Activated CD8-positive, alpha-beta memory T cell treated with anti-CD3 and anti-CD28 coated beads, Interleukin-2, amount 50 U/mL, for 4 hours (primary cell): ENCODE measurements around the gene SLC25A22.

ENCODE experiments used
- DNase-seq: peaks from one replicate; pipeline ENCODE4 v3.0.0-alpha.2; 2020

The SLC25A22 gene

GRCh38 chr11:821512-822371 lies 23.7 kb upstream of the SLC25A22 start:
- DNase-seq: no peak

DNA sequence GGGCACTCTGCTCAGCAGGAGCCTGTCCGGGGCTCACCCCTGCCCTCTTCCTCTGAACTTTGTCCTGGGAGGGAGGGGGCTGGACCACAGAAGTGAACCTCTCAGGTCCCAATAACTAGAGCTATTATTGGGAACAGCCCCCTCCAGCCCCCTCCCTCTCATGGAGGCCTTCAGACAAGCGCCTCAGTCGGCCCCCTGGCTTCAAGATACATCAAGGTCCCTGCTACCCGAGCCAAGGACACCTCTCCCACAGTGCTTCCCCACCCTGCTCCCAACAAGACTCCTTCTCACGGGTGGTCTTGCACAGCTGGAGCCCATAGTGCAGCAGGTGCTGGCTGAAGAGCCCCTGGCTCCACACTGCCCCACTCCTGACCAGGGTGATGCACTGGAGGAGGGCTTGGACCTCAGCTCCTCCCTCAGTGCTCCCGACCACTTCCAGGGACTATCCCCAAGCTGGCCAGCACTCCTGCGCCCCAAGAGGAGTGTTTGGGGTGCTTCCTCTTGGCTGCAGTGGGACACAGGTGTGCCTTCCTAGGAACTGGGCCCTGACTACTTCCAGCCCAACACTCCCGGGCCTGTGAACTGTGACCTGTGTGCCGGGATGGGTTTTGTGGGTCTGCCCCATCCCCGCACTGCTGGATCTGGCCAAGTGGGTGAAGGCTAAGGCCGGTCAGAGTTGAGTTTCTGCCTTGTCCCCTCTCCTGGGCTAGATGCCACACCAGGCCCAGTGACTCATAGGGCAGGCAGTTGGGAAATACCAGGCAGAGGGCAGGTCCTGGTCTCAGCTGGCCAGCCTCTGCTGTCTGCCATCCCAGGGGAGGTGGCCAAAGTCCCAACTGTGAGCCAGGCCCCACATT lies 22.8 kb upstream of the SLC25A22 start:
- DNase-seq: no peak

DNA sequence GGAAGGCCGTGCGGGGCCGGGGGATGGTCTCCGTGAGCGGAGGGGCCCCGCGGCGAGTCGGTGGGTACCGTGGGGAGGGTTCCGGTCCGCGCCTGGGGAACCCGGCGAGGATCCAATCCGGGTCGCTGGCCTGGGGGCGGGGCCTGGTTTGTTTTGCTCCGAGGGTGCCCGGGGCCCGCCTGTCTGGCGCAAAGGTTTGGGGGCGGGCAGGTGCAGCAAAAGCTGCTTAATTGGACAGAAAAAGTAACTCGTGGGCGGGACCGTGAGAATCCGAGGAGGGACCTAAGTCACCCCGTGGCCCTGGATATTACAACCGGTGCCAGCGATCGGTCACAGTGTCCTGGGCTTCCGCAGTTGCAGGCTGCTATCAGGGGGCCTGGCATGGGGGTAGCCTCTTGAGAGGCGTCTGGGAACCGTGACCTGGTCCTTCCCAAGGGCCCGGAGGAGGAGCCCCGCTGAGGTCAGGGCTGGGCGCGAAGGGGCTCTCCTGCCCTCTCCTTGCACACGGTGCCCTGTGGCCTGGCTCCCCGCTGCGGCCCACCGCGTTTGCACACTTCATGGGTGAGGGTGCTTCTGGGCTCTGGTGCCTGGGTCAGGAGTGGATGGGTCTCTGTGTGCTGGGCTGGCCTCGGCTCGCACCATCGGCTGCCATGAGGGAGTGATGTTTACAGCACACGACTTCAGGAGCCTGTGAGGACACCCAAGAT lies 22.0 kb upstream of the SLC25A22 start:
- DNase-seq: peak; percentile 93

DNA sequence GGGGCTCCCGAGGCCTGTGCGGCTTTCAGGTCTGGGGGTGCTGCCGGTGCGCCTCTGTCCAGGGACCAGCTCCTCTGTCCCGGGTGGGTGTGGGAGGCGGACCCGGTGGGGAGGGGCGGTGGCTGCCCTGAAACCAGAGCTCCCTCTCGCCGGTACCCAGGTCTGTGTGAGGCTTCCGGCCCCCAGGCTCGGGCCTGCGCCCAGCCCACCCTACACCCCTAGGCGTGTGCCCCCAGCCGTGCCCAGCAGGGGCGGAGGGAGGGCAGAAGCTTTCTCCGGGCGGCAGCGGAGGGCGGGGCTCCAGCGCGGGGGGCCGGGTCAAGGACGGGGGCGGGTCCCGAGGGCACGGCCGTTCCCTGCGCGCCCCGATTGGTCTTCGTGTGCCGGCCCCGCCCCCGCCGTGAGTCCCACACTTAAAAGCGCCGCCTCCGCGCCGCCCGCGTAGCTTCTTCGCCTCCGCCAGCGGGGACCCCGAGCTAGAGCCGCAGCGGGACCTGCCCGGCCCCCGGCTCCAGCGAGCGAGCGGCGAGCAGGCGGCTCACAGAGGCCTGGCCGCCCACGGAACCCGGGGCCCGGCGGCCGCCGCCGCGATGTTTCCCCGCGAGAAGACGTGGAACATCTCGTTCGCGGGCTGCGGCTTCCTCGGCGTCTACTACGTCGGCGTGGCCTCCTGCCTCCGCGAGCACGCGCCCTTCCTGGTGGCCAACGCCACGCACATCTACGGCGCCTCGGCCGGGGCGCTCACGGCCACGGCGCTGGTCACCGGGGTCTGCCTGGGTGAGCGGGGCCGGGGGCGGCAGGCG lies 21.2 kb upstream of the SLC25A22 start:
- peak; percentile 93 for DNase-seq

DNA sequence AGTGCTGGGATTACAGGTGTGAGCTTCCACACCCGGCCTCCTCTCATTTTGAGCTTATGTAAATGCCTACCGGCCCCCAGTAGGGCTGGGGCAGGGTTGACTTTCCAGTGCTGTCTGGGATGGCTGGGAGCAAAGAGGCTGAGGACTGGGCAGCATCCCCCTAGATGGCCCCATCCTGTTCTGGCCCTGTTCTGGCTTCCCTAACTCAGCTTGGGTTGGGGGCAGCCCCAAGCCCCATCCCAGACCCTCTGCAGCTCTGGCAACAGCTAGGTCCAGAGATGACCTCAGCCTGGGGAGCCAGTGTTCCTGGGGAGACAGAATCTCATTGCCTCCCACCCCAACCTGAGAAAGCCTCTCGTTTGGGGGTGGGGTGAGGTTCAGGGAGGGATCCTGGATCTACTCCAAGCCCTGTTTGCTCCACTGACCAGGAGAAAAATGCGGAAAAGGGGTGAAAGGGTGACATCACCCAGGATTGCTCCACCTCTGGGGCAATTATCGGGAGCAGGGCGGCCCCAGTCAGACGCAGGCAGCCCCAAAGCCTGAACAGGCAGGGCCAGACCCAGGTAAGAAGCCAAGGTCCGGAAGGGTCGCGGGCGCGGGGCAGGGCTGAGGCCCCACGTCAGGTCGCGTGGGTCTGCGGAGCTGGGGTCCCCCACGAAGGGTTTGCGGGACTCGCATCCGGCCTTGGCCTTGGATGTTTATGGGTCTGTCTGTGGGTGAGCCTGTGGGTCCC lies 20.5 kb upstream of the SLC25A22 start, which contains the start of gene PNPLA2:
Gene PNPLA2, plus strand, starts transcription at position 519 of the 733 bp plus-strand sequence. CDS start 805 bp downstream, outside the sequence.
- no peak for DNase-seq

DNA sequence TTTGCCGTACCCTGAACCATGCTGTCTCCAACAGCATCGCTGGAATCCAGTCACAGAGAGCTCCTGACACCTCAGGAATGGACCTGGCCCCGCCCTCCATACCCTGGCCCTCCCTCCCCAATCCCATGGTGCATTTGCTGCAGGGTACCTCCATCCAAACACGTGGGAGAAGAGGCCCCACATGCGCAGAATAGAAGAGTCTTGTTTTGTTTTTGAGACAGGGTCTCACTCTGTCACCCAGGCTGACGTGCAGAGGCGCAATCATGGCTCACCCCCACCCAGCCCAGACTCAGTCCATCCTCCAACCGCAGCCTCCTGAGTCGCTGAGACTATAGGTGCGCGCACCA lies 18.3 kb upstream of the SLC25A22 start:
- DNase-seq: no peak

DNA sequence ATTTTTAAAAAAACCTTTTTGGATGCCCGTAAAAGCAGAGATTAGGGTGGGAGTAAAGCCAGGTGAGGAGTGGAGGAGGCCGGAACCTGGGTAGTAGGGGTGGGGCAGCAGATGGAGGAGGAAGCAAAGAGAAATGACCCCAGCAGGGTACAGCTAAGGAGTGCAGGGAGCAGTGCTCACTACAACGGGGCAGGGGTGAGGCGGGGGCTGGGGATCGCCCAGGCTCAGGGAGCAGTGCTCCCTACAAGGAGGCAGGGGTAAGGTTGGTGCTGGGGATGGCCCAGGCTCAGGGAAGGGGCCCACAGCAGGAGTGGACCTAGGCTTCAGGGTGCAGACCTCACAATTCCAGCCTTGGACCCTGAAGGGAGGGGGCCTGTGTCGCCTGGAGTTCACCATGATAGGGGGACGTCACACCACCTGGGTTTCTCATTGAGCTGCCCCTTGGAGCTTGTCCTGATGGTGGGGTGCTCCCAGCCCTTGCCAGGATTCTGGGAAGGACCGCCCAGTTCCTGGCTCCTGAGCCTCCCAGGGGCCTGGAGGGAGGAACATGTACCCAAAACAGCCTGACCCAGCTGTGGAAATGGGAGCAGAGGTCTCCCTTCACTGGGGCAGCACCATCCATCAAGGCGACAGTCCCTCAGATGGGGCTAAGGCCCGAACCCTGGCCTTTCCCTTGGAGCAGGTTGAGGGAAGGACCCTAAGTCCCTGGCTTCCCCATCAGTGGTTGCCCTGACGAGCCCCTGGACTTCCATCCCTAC lies 17.8 kb upstream of the SLC25A22 start:
- DNase-seq: no peak

DNA sequence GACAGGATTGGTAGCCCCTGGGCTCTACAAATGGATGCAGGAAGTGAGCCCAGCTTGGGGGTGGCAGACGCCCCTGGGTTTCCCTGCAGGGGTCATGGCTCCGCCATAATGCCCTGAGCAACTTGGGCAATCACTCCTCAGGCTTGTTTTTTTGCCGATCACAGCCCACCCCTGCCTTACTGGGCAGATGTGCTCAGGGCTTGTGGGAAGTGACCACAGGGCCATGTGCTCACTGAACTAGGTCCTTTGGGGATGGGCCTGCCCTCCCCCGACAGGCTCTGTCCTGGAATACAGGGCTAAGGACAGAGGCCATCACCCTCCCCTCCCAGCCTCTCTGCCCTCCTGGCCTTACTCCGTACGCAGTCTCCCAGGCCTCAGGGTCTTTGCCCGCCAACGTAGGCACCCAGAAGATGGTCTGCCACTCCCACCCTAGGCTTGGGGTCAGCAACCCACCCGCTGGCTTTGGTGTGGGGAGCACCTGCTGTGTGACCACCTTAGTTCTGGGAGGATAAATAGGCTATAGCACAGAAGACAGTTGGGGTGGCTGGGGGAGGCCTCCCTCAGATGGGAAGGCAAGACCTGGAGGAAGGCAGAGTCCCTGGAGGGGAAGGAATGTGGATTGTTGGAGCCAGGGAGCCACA lies 15.5 kb upstream of the SLC25A22 start:
- no peak for DNase-seq

DNA sequence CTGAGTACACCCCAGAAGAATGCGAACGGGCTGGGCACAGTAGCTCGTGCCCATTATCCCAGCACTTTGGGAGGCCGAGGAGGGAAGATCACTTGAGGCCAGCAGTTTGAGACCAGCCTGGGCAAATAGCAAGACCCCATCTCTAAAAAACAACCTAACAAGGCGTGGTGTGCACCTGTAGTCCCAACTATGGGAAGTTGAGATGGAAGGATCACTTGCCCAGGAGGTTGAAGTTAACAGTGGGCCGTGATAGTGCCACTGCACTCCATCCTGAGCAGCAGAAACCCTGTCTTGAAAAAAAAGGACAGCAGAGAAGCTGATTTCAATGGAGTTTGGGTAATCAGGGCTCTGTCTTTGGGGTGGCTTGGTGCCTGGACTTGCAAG lies 15.0 kb upstream of the SLC25A22 start:
- no peak for DNase-seq

DNA sequence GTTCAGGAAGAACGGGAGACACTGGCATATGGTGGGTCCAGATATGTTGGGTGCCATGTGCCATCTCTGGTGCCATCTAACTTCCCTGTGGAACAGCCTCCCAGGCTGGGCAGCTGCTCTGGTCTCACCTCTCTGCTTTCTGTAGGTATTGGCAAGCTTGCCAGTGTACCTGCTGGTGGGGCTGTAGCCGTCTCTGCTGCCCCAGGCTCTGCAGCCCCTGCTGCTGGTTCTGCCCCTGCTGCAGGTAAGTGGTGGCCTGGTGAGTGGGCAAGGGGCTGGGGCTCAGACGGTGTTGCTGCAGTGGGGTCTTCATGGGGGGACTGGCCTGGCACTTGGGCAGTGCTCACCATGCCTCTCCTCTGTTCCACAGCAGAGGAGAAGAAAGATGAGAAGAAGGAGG lies 14.3 kb upstream of the SLC25A22 start:
- no peak for DNase-seq

GRCh38 chr11:811446-812245 lies 13.6 kb upstream of the SLC25A22 start:
- no peak for DNase-seq

DNA sequence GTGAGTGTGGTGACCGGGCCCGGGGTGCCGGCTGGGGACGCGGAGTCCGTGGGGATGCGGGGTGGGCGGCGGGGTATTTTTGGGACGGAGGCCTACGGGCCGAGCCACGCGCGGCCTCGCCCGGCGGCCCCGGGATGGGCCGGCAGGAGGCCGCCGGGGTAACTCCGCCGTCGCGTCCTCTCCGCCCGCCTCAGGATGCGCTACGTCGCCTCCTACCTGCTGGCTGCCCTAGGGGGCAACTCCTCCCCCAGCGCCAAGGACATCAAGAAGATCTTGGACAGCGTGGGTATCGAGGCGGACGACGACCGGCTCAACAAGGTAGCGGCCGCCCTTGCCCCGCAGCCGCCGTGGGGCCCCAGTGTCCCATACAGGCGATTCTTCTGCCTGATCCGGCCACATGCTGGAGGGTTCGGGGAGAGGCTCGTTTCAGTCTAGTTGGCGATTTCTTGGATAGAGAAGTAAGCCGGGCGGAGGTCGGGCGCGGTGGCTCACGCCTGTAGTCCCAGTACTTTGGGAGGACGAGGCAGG lies 12.0 kb upstream of the SLC25A22 start:
- no peak for DNase-seq

DNA sequence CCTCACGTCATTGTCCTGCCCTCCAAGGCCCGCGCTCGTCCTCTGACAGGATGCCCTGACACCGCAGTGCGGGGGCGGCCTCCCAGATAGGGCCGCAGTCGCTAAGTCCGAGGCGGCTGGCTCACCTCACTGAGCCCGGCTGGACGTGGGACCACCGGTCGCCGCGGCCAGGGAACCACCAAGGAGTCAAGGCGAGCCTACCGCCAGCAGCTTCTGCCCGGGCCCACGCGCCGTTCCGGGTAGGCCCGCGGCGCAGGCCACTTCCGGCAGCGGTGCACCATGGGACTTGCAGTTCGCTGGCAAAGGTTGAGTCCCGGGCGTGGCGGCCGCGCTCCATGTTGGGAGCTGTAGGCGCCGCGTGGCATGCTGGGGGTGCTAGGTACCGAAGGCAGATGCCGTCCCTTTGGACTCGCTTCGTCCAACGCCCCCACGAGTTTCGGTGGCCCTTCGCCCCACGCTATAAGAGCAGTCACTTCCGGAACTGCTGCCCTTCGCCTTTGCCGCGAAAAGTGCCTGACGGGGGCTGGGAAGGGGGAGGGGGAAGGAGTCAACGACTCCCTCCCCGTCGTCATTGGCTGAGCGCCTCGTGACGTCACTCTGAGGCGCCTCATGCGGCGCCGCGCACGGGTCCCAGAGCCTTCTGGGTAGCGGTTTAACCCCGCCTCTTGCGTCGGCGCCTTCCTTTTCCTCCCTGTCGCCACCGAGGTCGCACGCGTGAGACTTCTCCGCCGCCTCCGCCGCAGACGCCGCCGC lies 11.4 kb upstream of the SLC25A22 start, which contains the start of gene RPLP2:
Gene RPLP2, plus strand, starts transcription at position 681 of the 753 bp plus-strand sequence. CDS start 268 bp downstream, outside the sequence.
- DNase-seq: peak; percentile 99

- no peak for DNase-seq
Observed at GRCh38 chr11:808427-809286, 10.6 kb upstream of the SLC25A22 start.

- DNase-seq: no peak
Observed at GRCh38 chr11:804599-804964, 6.5 kb upstream of the SLC25A22 start.

GRCh38 chr11:803770-804598 lies 5.9 kb upstream of the SLC25A22 start:
- no peak for DNase-seq

- no peak for DNase-seq
Observed at GRCh38 chr11:803467-803742, 5.3 kb upstream of the SLC25A22 start.
